Dermis lymphatic vessel endothelial cell (primary cell): Measurements from ENCODE around the gene UGT3A2. TPM values are rescaled to one million over a fixed set of nuclear protein-coding genes. Genes with fewer than 3 reads are reported as not detected.

Experiments
- total RNA-seq: library from RNA; depleted of rRNA; stranded (reverse); fragments of >200 nt; gene quantifications from 2 replicates; pipeline ENCODE4 v1.2.1, GENCODE V29; 2014

Gene UGT3A2
- not detected in 2 replicates for total RNA-seq

GRCh38 chr5:36066540-36067210 lies at the start of gene UGT3A2:
UGT3A2 (minus strand) TSS chr5:36066882; CDS start chr5:36066789, 93 bp downstream.

GRCh38 chr5:35990941-35991611 lies 75.6 kb downstream of the UGT3A2 start, which contains the start of gene UGT3A1:
UGT3A1 (minus strand) TSS chr5:35991390; CDS start chr5:35991240, 150 bp downstream.

Other genes starting within 250 kb of the UGT3A2 start
- 0.26 and 0.65 TPM in 2 replicates for gene IL7R, start 210.0 kb downstream of the UGT3A2 start, total RNA-seq
- not detected in 2 replicates for gene CAPSL, start 128.3 kb downstream of the UGT3A2 start, total RNA-seq
- not detected in 2 replicates for gene UGT3A1, start 75.5 kb downstream of the UGT3A2 start, total RNA-seq
- 8.0 and 8.5 TPM in 2 replicates for gene LMBRD2, start 85.0 kb upstream of the UGT3A2 start, total RNA-seq
- 10.2 and 17.9 TPM in 2 replicates for gene SKP2, start 85.2 kb upstream of the UGT3A2 start, total RNA-seq
- gene NADK2, start 175.0 kb upstream of the UGT3A2 start, total RNA-seq = 24.4 and 24.8 TPM in 2 replicates
- gene RANBP3L, start 235.0 kb upstream of the UGT3A2 start, total RNA-seq = under 0.01 and 0.09 TPM in 2 replicates